ENCODE measurements around the gene UBIAD1.

The UBIAD1 gene

GRCh38 chr1:11298390-11299224 lies 25.6 kb downstream of the UBIAD1 start:
- H3K9ac ChIP-seq (ENCODE audit: low read depth, low read length) = no peak overlapping the region
- no peak overlapping the region for H3K27ac ChIP-seq (ENCODE audit: low read length)
- H2AFZ ChIP-seq (ENCODE audit: low read depth, low read length) = no peak overlapping the region
- no peaks in the 10 kb centered on the region for H3K4me1 ChIP-seq (ENCODE audit: insufficient read depth, low read length)
- H4K20me1 ChIP-seq (ENCODE audit: insufficient read depth, low read length) = no peaks in the 10 kb centered on the region
- H3K4me3 ChIP-seq (ENCODE audit: low read depth in 1 of 2, low read length in 2 of 2) = no peak overlapping the region
- no peak for DNase-seq
- H3K27me3 ChIP-seq (ENCODE audit: insufficient read depth, low read length, poor library complexity) = no peaks in the 10 kb centered on the region
- no peak overlapping the region for H3K4me2 ChIP-seq (ENCODE audit: insufficient read depth, low read length)
- peaks cover 25% of the 10 kb centered on the region for H3K36me3 ChIP-seq (ENCODE audit: insufficient read depth, low read length)
- H3K79me2 ChIP-seq (ENCODE audit: insufficient read depth, low read length) = no peaks in the 10 kb centered on the region
- TF ChIP-seq EZH2 (IDR thresholded peaks at IDR 0.05; ENCODE audit: borderline replicate concordance, low read depth, low read length, severe bottlenecking) (no peak), CTCF (IDR thresholded peaks at IDR 0.05; ENCODE audit: borderline replicate concordance, extremely low read depth, low read length, poor library complexity, severe bottlenecking) (no peak)
- peak; percentile 53 for ATAC-seq (ENCODE audit: insufficient read depth, low read depth)
- no peaks in the 10 kb centered on the region for H3K9me3 ChIP-seq (ENCODE audit: insufficient read depth, low read length, severe bottlenecking)

DNA sequence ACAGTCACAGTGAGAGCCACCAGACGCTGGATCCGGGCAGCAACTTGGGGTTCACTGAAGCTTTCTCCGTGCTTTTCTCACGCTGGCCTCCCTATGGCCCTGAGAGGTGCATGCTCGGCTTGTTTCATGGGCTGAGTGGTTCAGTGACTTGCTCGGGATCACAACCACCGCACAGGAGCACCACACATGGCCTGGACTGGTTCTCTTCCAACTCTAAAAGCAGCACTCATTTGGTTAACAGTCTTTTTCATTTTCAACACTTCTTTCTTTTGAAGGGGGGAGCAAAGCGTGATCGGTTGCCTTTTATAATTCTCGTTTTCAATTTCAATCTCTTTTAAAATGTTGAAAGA lies 26.2 kb downstream of the UBIAD1 start:
- Histone ChIP-seq H3K9me3 (ENCODE audit: insufficient read depth, low read length, severe bottlenecking) (no peaks in the 10 kb centered on the region), H3K36me3 (ENCODE audit: insufficient read depth, low read length) (peaks cover 20% of the 10 kb centered on the region), H2AFZ (ENCODE audit: low read depth, low read length) (no peak overlapping the region), H3K9ac (ENCODE audit: low read depth, low read length) (no peak overlapping the region), H3K4me1 (ENCODE audit: insufficient read depth, low read length) (no peaks in the 10 kb centered on the region), H3K27me3 (ENCODE audit: insufficient read depth, low read length, poor library complexity) (no peaks in the 10 kb centered on the region), H3K4me3 (ENCODE audit: low read depth in 1 of 2, low read length in 2 of 2) (no peak overlapping the region), H3K4me2 (ENCODE audit: insufficient read depth, low read length) (no peak overlapping the region), H3K79me2 (ENCODE audit: insufficient read depth, low read length) (no peaks in the 10 kb centered on the region), H3K27ac (ENCODE audit: low read length) (no peak overlapping the region), H4K20me1 (ENCODE audit: insufficient read depth, low read length) (no peaks in the 10 kb centered on the region)
- no peak for TF ChIP-seq CTCF (IDR thresholded peaks at IDR 0.05; ENCODE audit: borderline replicate concordance, extremely low read depth, low read length, poor library complexity, severe bottlenecking)
- TF ChIP-seq EZH2 (IDR thresholded peaks at IDR 0.05; ENCODE audit: borderline replicate concordance, low read depth, low read length, severe bottlenecking) = no peak
- ATAC-seq (ENCODE audit: insufficient read depth, low read depth) (no peak), DNase-seq (no peak)

DNA sequence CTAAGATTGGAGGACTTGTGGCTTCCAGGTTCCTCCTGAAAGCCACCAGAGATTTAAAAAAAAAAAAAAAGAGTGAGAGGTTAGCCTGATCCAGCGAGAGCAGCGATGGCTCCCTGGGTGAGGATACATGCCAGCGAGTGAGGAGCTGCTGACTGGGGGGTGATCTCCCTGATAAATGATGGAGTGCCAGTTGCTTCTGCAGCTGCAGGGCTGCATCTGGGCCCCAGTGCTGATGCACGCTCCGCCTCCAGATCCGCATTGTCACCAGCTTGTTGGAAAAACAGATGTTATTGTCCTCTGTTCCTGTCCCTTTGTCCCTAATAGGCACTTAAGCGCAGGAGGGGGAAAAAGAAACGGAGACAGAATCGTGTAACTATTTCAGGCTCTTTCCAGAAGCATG lies 28.6 kb downstream of the UBIAD1 start:
- DNase-seq (no peak), ATAC-seq (ENCODE audit: insufficient read depth, low read depth) (no peak)
- Histone ChIP-seq H3K79me2 (ENCODE audit: insufficient read depth, low read length) (no peaks in the 10 kb centered on the region), H3K9ac (ENCODE audit: low read depth, low read length) (no peak overlapping the region), H3K27me3 (ENCODE audit: insufficient read depth, low read length, poor library complexity) (no peaks in the 10 kb centered on the region), H3K4me1 (ENCODE audit: insufficient read depth, low read length) (no peaks in the 10 kb centered on the region), H3K9me3 (ENCODE audit: insufficient read depth, low read length, severe bottlenecking) (no peaks in the 10 kb centered on the region), H3K27ac (ENCODE audit: low read length) (no peak overlapping the region), H2AFZ (ENCODE audit: low read depth, low read length) (no peak overlapping the region), H3K36me3 (ENCODE audit: insufficient read depth, low read length) (no peaks in the 10 kb centered on the region), H3K4me2 (ENCODE audit: insufficient read depth, low read length) (no peak overlapping the region), H4K20me1 (ENCODE audit: insufficient read depth, low read length) (no peaks in the 10 kb centered on the region), H3K4me3 (ENCODE audit: low read depth in 1 of 2, low read length in 2 of 2) (no peak overlapping the region)
- no peak for TF ChIP-seq CTCF (IDR thresholded peaks at IDR 0.05; ENCODE audit: borderline replicate concordance, extremely low read depth, low read length, poor library complexity, severe bottlenecking)
- TF ChIP-seq EZH2 (IDR thresholded peaks at IDR 0.05; ENCODE audit: borderline replicate concordance, low read depth, low read length, severe bottlenecking) = no peak

Data from DND-41 (cell line).